K562 (cell line): ENCODE results near the gene PGM2L1. TPM values are rescaled to one million over a fixed set of nuclear protein-coding genes. Genes with fewer than 3 reads are reported as not detected.
"Not testable (repeated sequence)": the region's sequence is repeated elsewhere in the genome, so short reads cannot be mapped to it uniquely, and the experiment has no call there.

Experiments
- ATAC-seq: fragments of 200-7000 bp; cut with Tn5 transposase; 3 replicates; pipeline ENCODE4 v1.9.1; 2020; ENCODE audit warnings: moderate library complexity
- BruUV-seq: library from RNA; stranded (reverse); fragments of 400-500 nt; replicated peaks from 2 replicates; lab custom pipeline; 2021; lab: Mats Ljungman, UMichigan
- CTCF ChIA-PET: fragments of 300-600 bp; formaldehyde crosslinking; extraction: SDS; loops from one replicate; lab custom pipeline; 2021; ENCODE audit warnings: low intra/inter-chr PET ratio; lab: Yijun Ruan, JAX
- POLR2A ChIA-PET: fragments of 300-600, 350-650 bp; sonication (Branson Sonifier 250); formaldehyde crosslinking; extraction: SDS; loops from one replicate; lab custom pipeline; 2021; ENCODE audit warnings: antibody characterized with exemption, inconsistent platforms; lab: Yijun Ruan, JAX
- DNase-seq, 4 experiments: peaks; one replicate each; pipeline versions ENCODE4 v3.0.0 to v3.0.0-alpha.2; 2011 to 2018; ENCODE audit warnings: low spot score in 3 of 4, mixed read lengths in 3 of 4; ENCODE audit errors: extremely low read depth in 1 of 4
- FAIRE-seq: peaks from 2 replicates; lab custom pipeline; 2011; peaks lifted over from hg19 to GRCh38; lab: Jason Lieb, UNC
- H2AFZ ChIP-seq: 2 replicates; pipeline ENCODE4 v1.6.0; 2011; ENCODE audit warnings: low read depth, low read length, control low read depth, inconsistent platforms
- H3K27ac ChIP-seq: fragments of 200-600 bp; 3 replicates; pipeline ENCODE4 v1.8.0; 2011; ENCODE audit warnings: low read depth, mild to moderate bottlenecking, control low read depth, inconsistent platforms, low read length, moderate library complexity, mixed read lengths; ENCODE audit errors: extremely low read depth
- H3K27me3 ChIP-seq, 2 experiments: fragments of 300-600 bp in 1 of 2; 2 replicates in 1 of 2; 3 replicates in 1 of 2; pipeline versions ENCODE4 v1.6.0 to v1.8.0; 2011; ENCODE audit warnings: inconsistent platforms in 2 of 2, low read length in 2 of 2, mild to moderate bottlenecking in 1 of 2, mixed read lengths in 1 of 2, moderate library complexity in 1 of 2; ENCODE audit not compliant: control insufficient read depth in 2 of 2, insufficient read depth in 2 of 2
- H3K36me3 ChIP-seq: fragments of 300-600 bp; 3 replicates; pipeline ENCODE4 v1.8.0; 2011; ENCODE audit warnings: mild to moderate bottlenecking, low read length, inconsistent platforms; ENCODE audit not compliant: control insufficient read depth, insufficient read depth
- H3K4me1 ChIP-seq, 2 experiments: fragments of 200-600 bp in 1 of 2; replicated peaks in 1 of 2; 2 replicates in 1 of 2; 3 replicates in 1 of 2; pipeline versions ENCODE4 v1.5.1 to v1.8.0; 2011; ENCODE audit warnings: inconsistent platforms in 2 of 2, low read length in 2 of 2, mild to moderate bottlenecking in 1 of 2, mixed read lengths in 1 of 2, moderate library complexity in 1 of 2; ENCODE audit not compliant: control insufficient read depth in 2 of 2, insufficient read depth in 2 of 2
- H3K4me2 ChIP-seq: 2 replicates; pipeline ENCODE4 v1.6.1; 2011; ENCODE audit warnings: low read length, control low read depth, inconsistent platforms, mixed read lengths; ENCODE audit not compliant: insufficient read depth
- H3K4me3 ChIP-seq: fragments of 200-600 bp; sonication (generic), shearing (Covaris generic); 2 replicates; pipeline ENCODE4 v1.5.1; 2016; ENCODE audit warnings: control low read depth, inconsistent platforms
- H3K79me2 ChIP-seq: fragments of 200-600 bp; 3 replicates; pipeline ENCODE4 v1.8.0; 2011; ENCODE audit warnings: low read length, inconsistent platforms; ENCODE audit not compliant: control insufficient read depth, insufficient read depth
- H3K9ac ChIP-seq, 2 experiments: 2 replicates each; pipeline versions ENCODE4 v1.6.0 to v1.6.1; 2011; ENCODE audit warnings: low read depth in 2 of 2, low read length in 2 of 2, control low read depth in 1 of 2, inconsistent platforms in 1 of 2, mild to moderate bottlenecking in 1 of 2, mixed read lengths in 1 of 2; ENCODE audit not compliant: insufficient read depth in 1 of 2
- H3K9me1 ChIP-seq: one replicate; pipeline ENCODE4 v1.6.0; 2011; ENCODE audit warnings: inconsistent platforms, mild to moderate bottlenecking, low read length, moderate library complexity; ENCODE audit not compliant: control insufficient read depth, insufficient read depth
- H3K9me3 ChIP-seq: replicated peaks from 2 replicates; pipeline ENCODE4 v1.5.1; 2011; ENCODE audit warnings: low read depth, low read length, inconsistent platforms; ENCODE audit not compliant: control insufficient read depth, insufficient read depth
- H4K20me1 ChIP-seq: replicated peaks from 2 replicates; pipeline ENCODE4 v1.6.1; 2011; ENCODE audit warnings: low read length, inconsistent platforms, mixed read lengths; ENCODE audit not compliant: control insufficient read depth, insufficient read depth
- CCNT2 ChIP-seq: IDR thresholded peaks from 2 replicates; pipeline ENCODE4 v1.6.1; 2011; ENCODE audit warnings: borderline replicate concordance, low read depth, mild to moderate bottlenecking, moderate library complexity, mixed read lengths, low read length; ENCODE audit not compliant: insufficient read length; ENCODE audit errors: extremely low read depth
- FOXK2 ChIP-seq, 2 experiments: fragments of 450-650 bp; IDR thresholded peaks in 1 of 2; conservative IDR thresholded peaks in 1 of 2; 2 replicates each; pipeline ENCODE4 v1.6.1; 2016; ENCODE audit warnings: low read depth in 2 of 2, mild to moderate bottlenecking in 1 of 2
- KLF10 ChIP-seq: fragments of 250-450 bp; sonication (Bioruptor Pico); IDR thresholded peaks from 2 replicates; pipeline ENCODE4 v1.6.1; 2021; ENCODE audit warnings: matching md5 sums
- MAX ChIP-seq: sonication (generic); formaldehyde crosslinking; IDR thresholded peaks from 2 replicates; pipeline ENCODE4 v1.9.0; 2022; ENCODE audit warnings: mild to moderate bottlenecking, missing genetic modification reagents
- MEF2D ChIP-seq: conservative IDR thresholded peaks from 2 replicates; pipeline ENCODE4 v1.6.1; 2016; ENCODE audit warnings: low read depth, missing genetic modification characterization, missing compliant biosample characterization
- MTF1 ChIP-seq: fragments of 250-450 bp; sonication (Bioruptor Pico); IDR thresholded peaks from 2 replicates; pipeline ENCODE4 v1.9.0; 2021; ENCODE audit warnings: moderate library complexity, mild to moderate bottlenecking, inconsistent platforms, borderline replicate concordance
- PRPF4 ChIP-seq: fragments of 200-400 bp; formaldehyde crosslinking; IDR thresholded peaks from one replicate; pipeline ENCODE4 v1.6.1; 2017; ENCODE audit warnings: low read length, low read depth, mild to moderate bottlenecking; ENCODE audit not compliant: insufficient read depth, poor library complexity, severe bottlenecking
- SNAPC5 ChIP-seq: fragments of 250-450 bp; sonication (Bioruptor Pico); IDR thresholded peaks from 2 replicates; pipeline ENCODE4 v1.8.0; 2021; ENCODE audit warnings: moderate library complexity, mild to moderate bottlenecking, inconsistent platforms
- TEAD2 ChIP-seq: fragments of 450-650 bp; IDR thresholded peaks from 2 replicates; pipeline ENCODE4 v1.6.1; 2016; ENCODE audit warnings: missing genetic modification characterization, control low read depth, missing compliant biosample characterization
- ZNF3 ChIP-seq: fragments of 250-450 bp; sonication (Bioruptor Pico); IDR thresholded peaks from 2 replicates; pipeline ENCODE4 v1.5.0; 2021; ENCODE audit warnings: mild to moderate bottlenecking, moderate library complexity
- ZNF347 ChIP-seq: fragments of 450-650 bp; formaldehyde crosslinking; IDR thresholded peaks from 2 replicates; pipeline ENCODE4 v1.4.0; 2020; ENCODE audit warnings: low read depth, mild to moderate bottlenecking, moderate library complexity
- ZNF507 ChIP-seq: conservative IDR thresholded peaks from 2 replicates; pipeline ENCODE4 v1.6.1; 2017; ENCODE audit warnings: missing genetic modification characterization, missing compliant biosample characterization
- WGBS: fragments of 100-300 bp; shearing (Covaris generic); methylation state at CpG from one replicate; pipeline ENCODE4 v1.1.6; 2016; ENCODE audit warnings: low coverage, mixed read lengths; ENCODE audit not compliant: insufficient coverage; ENCODE audit errors: missing lambda C conversion rate; 5-methylcytosine and 5-hydroxymethylcytosine counted together
- in situ Hi-C: fragments of 300-500 bp; cut with MboI; formaldehyde crosslinking; loops from 4 replicates; pipeline ENCODE4 v1.15.0; 2018; ENCODE audit warnings: inconsistent platforms, mixed read lengths
- intact Hi-C: fragments of 100-400 bp; cut with micrococcal nuclease; formaldehyde crosslinking; loops from 2 replicates; pipeline ENCODE4 v1.14.2; 2022
- polyA plus RNA-seq, 8 experiments: library from polyadenylated mRNA; depleted of rRNA in 4 of 8; stranded (reverse) in 5 of 8; unstranded in 3 of 8; fragments of >200 nt; fragmentation: Nextera tagmentation in 2 of 8; fragmentation: Illumina TruSeq in 1 of 8; extraction: Ambion mirVana in 2 of 8; extraction: Trizol in 1 of 8; gene quantifications; 2 replicates each; pipeline versions ENCODE4 v1.2.1 to v1.2.3, GENCODE V29; 2011 to 2014; ENCODE audit warnings: inconsistent platforms in 1 of 8, missing spikeins in 1 of 8
- total RNA-seq, 7 experiments: library from RNA; depleted of rRNA in 6 of 7; stranded (reverse); fragments of >200 nt in 6 of 7; fragmentation: Illumina TruSeq in 2 of 7; extraction: Trizol in 2 of 7; gene quantifications; 2 replicates each; pipeline versions ENCODE4 v1.2.1 to v1.2.3, GENCODE V29; 2011 to 2021; ENCODE audit warnings: low replicate concordance in 1 of 7

Gene PGM2L1
- total and polyA plus RNA-seq, 9 of the 15 experiments (the other 6 are each of a cell fraction or from before 2014, with no cell fraction given), result 0.32 to 0.95 (median 0.63) TPM

GRCh38 chr11:74332291-74332690, 65.9 kb downstream of the PGM2L1 start:
- FAIRE-seq (no peak), ATAC-seq (no peak), DNase-seq (no peak)
- Histone ChIP-seq H3K79me2 (no peaks in the 10 kb centered on the region), H3K9me1 (no peaks in the 10 kb centered on the region), H4K20me1 (no peaks in the 10 kb centered on the region), H3K27me3 (peaks cover 0 to 3% of the 10 kb centered on the region in 2 experiments; a peak in 1 of 5 replicates), H3K4me2 (no peak overlapping the region), H3K9me3 (no peaks in the 10 kb centered on the region), H3K4me1 (peaks cover 3 to 8% of the 10 kb centered on the region in 2 experiments; a peak in 3 of 5 replicates), H3K4me3 (no peak overlapping the region), H2AFZ (no peak overlapping the region), H3K36me3 (no peaks in the 10 kb centered on the region), H3K27ac (no peak overlapping the region), H3K9ac (no peak overlapping the region)
- intact Hi-C loops (no loop called here), in situ Hi-C loops (no loop called here)
- CTCF ChIA-PET, result no interaction called here
- 64% methylated on average over 1 of the region's 1 CpG for WGBS
- BruUV-seq, result no TSS peak
- TF ChIP-seq SNAPC5 (no peak), FOXK2 (conservative IDR thresholded peaks at IDR 0.05 in 1 of 2, IDR thresholded peaks at IDR 0.05 in 1 of 2; ENCODE audit: low read depth in 2 of 2) (no peak), ZNF3 (CRISPR knock-in tag) (no peak), ZNF507 (tag) (no peak), MTF1 (CRISPR knock-in tag) (no peak), MAX (CRISPR knock-in tag) (no peak), KLF10 (CRISPR knock-in tag) (no peak), PRPF4 (no peak), TEAD2 (tag) (no peak), MEF2D (tag) (no peak), CCNT2 (no peak), ZNF347 (CRISPR knock-in tag) (no peak)
- POLR2A ChIA-PET, result no interaction called here

- H3K4me2 ChIP-seq, H3K9ac ChIP-seq, H3K27ac ChIP-seq, H4K20me1 ChIP-seq, in situ Hi-C loops, FAIRE-seq, H3K9me3 ChIP-seq, DNase-seq, BruUV-seq, H2AFZ ChIP-seq, ATAC-seq, H3K79me2 ChIP-seq, CTCF ChIA-PET, H3K36me3 ChIP-seq, POLR2A ChIA-PET, H3K9me1 ChIP-seq, H3K4me3 ChIP-seq, H3K4me1 ChIP-seq, intact Hi-C loops, H3K27me3 ChIP-seq: not testable (repeated sequence)
- WGBS, result 47% methylated on average over 2 of the region's 6 CpGs
These were observed 67.2 kb downstream of the PGM2L1 start for GRCh38 chr11:74331000-74331399.
